ENCODE measurements around the gene PCDH15. TPM values are rescaled to one million over a fixed set of nuclear protein-coding genes. Genes with fewer than 3 reads are reported as not detected.

The PCDH15 gene
- total and polyA plus RNA-seq, 2 of the 8 experiments (the other 6 are each of a cell fraction or from before 2014, with no cell fraction given), result 0.11 TPM; not detected in 1

DNA sequence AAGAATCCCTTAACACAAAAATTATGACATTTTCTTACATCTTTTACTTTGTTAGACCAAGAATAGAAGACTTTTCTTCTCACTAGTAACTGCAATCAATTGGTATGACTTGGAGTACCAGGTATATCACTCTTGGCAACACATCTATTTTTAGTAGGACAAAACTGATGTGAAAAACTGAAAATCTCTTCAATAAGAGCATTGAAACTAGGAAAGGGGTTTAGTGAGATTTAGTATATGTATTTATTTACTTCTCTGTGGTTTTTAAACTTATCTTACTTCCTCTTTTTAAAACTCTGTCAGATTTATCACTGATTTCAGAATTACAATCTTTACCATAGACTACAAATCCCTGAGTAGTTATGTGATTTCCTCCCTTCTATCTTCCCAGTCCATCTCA is 366.2 kb downstream of the PCDH15 start:
- Histone ChIP-seq H2BK15ac (ENCODE audit: low read length) (no peak overlapping the region), H3K23me2 (ENCODE audit: low read depth, low read length) (no peaks in the 10 kb centered on the region), H3K27me3 (replicated peaks in 1 of 4; ENCODE audit: control insufficient read depth in 3 of 4, extremely low read depth in 1 of 4, insufficient read depth in 3 of 4, low read length in 3 of 4) (no peaks in the 10 kb centered on the region), H4K91ac (replicated peaks; ENCODE audit: insufficient read length, low read length) (no peak overlapping the region), H3K27ac (ENCODE audit: low read depth, low read length) (no peak overlapping the region), H3K4ac (replicated peaks; ENCODE audit: insufficient read length, low read depth, low read length) (no peak overlapping the region), H3K4me3 (ENCODE audit: extremely low read depth in 1 of 4, insufficient read depth in 2 of 4, low read depth in 3 of 4, low read length in 4 of 4) (no peak overlapping the region), H3K23ac (ENCODE audit: insufficient read length) (no peak overlapping the region), H2BK20ac (ENCODE audit: low read length) (no peak overlapping the region), H4K20me1 (replicated peaks in 1 of 2; ENCODE audit: control insufficient read depth in 1 of 2, insufficient read depth in 2 of 2, low read length in 2 of 2) (no peaks in the 10 kb centered on the region), H3K56ac (replicated peaks; ENCODE audit: insufficient read length, low read depth, low read length) (no peak overlapping the region), H3K4me1 (replicated peaks in 1 of 4; ENCODE audit: control insufficient read depth in 3 of 4, insufficient read depth in 4 of 4, low read length in 3 of 4) (0 out of 7 replicates have a peak, but pooled peaks cover 0 to 3% (median 0%) of the 10 kb centered on the region in 4 experiments), H4K8ac (ENCODE audit: extremely low read depth, insufficient read depth, low read length) (no peak overlapping the region), H3K79me2 (ENCODE audit: control insufficient read depth in 1 of 2, insufficient read depth in 2 of 2, low read length in 2 of 2) (no peaks in the 10 kb centered on the region), H2BK5ac (ENCODE audit: low read depth, low read length) (no peak overlapping the region), H3K14ac (ENCODE audit: insufficient read length) (no peak overlapping the region), H3K4me2 (ENCODE audit: insufficient read depth in 1 of 2, low read depth in 2 of 2, low read length in 2 of 2) (no peak overlapping the region), H3K9me3 (ENCODE audit: insufficient read depth in 2 of 2, low read depth in 1 of 2, low read length in 1 of 2) (no peaks in the 10 kb centered on the region), H3K9ac (replicated peaks in 1 of 4; ENCODE audit: extremely low read depth in 1 of 4, low read depth in 3 of 4, low read length in 3 of 4) (no peak overlapping the region), H2BK120ac (replicated peaks; ENCODE audit: low read depth, low read length) (no peak overlapping the region), H3K36me3 (ENCODE audit: control insufficient read depth in 2 of 4, insufficient read depth in 4 of 4, low read length in 3 of 4) (no peaks in the 10 kb centered on the region), H2BK12ac (ENCODE audit: low read depth, low read length) (no peak overlapping the region), H2AFZ (ENCODE audit: low read length) (no peak overlapping the region), H3K18ac (ENCODE audit: extremely low read depth, low read length) (no peak overlapping the region), H3K79me1 (ENCODE audit: low read depth, low read length) (no peaks in the 10 kb centered on the region), H2AK5ac (ENCODE audit: low read depth, low read length) (no peak overlapping the region), H4K5ac (ENCODE audit: insufficient read length, low read depth, low read length) (no peak overlapping the region)
- ChIA-PET CTCF (ENCODE audit: partially characterized antibody) (no interaction called here), POLR2A (ENCODE audit: partially characterized antibody) (no interaction called here)
- FAIRE-seq, result no peak
- TF ChIP-seq CREB1 (IDR thresholded peaks at IDR 0.05), result no peak
- TF ChIP-seq KDM1A (IDR thresholded peaks at IDR 0.05; ENCODE audit: borderline replicate concordance, low read length), result no peak
- TF ChIP-seq CBX8 (IDR thresholded peaks at IDR 0.05; ENCODE audit: borderline replicate concordance, low read depth, low read length), result no peak
- TF ChIP-seq BACH1 (IDR thresholded peaks at IDR 0.05; ENCODE audit: low read length), result no peak
- TF ChIP-seq CHD1 (IDR thresholded peaks at IDR 0.05; ENCODE audit: low read depth, low read length), result no peak
- no peak for DNase-seq (ENCODE audit: low read depth in 1 of 2, low spot score in 2 of 2)
